Fibroblast of lung (primary cell): ENCODE measurements around the gene ATXN1.

Source experiments
- CTCF ChIP-seq, 2 donors: IDR thresholded peaks in 1 of 2; conservative IDR thresholded peaks in 1 of 2; 1 replicate in 1 of 2; 2 replicates in 1 of 2; pipeline ENCODE4 v1.5.1; 2011 to 2012; ENCODE audit warnings: low read length in 2 of 2, control low read depth in 1 of 2, inconsistent platforms in 1 of 2, low read depth in 1 of 2, mild to moderate bottlenecking in 1 of 2
- EZH2 ChIP-seq: IDR thresholded peaks from 2 replicates; pipeline ENCODE4 v1.5.1; 2012; ENCODE audit warnings: low read length, control low read depth, mild to moderate bottlenecking; ENCODE audit errors: missing control alignments

GRCh38 chr6:16718356-16718755, 42.9 kb downstream of the ATXN1 start:
- TF ChIP-seq CTCF (conservative IDR thresholded peaks at IDR 0.05 in 1 of 2, IDR thresholded peaks at IDR 0.05 in 1 of 2; ENCODE audit: low read depth in 1 of 2, low read length in 2 of 2): no peak
- no peak for TF ChIP-seq EZH2
